HEK293 (cell line): ENCODE results near the gene RASAL2.
"Not testable (repeated sequence)": the region's sequence is repeated elsewhere in the genome, so short reads cannot be mapped to it uniquely, and the experiment has no call there.

Source experiments
- CTCF ChIA-PET: fragments of 350-600 bp; formaldehyde crosslinking; extraction: SDS; loops from one replicate; lab custom pipeline; 2021; ENCODE audit warnings: antibody characterized with exemption; lab: Yijun Ruan, JAX
- POLR2A ChIA-PET: fragments of 300-600 bp; formaldehyde crosslinking; extraction: SDS; loops from one replicate; lab custom pipeline; 2020; ENCODE audit warnings: antibody characterized with exemption, inconsistent platforms; lab: Yijun Ruan, JAX
- H3K27ac ChIP-seq: fragments of 200-500 bp; sonication (Bioruptor generic); 2 replicates; pipeline ENCODE4 v1.5.1; 2014; ENCODE audit warnings: low read depth, low read length, control low read depth, inconsistent platforms; ENCODE audit errors: extremely low read depth
- H3K36me3 ChIP-seq, 2 experiments: fragments of 200-500 bp in 1 of 2; sonication (Bioruptor generic) in 1 of 2; 1 replicate in 1 of 2; 2 replicates in 1 of 2; pipeline ENCODE4 v1.5.1; 2014 to 2017; ENCODE audit warnings: inconsistent platforms in 2 of 2, low read length in 2 of 2; ENCODE audit not compliant: control insufficient read depth in 2 of 2, insufficient read depth in 1 of 2
- H3K4me1 ChIP-seq: fragments of 200-500 bp; sonication (Bioruptor generic); 2 replicates; pipeline ENCODE4 v1.5.1; 2014; ENCODE audit warnings: mild to moderate bottlenecking, low read length, inconsistent platforms; ENCODE audit not compliant: control insufficient read depth, insufficient read depth
- H3K4me3 ChIP-seq: 2 replicates; pipeline ENCODE4 v1.5.1; 2011; ENCODE audit warnings: low read depth, mild to moderate bottlenecking, control low read depth, low read length, moderate library complexity
- H3K9me3 ChIP-seq: fragments of 200-500 bp; sonication (Bioruptor generic); 2 replicates; pipeline ENCODE4 v1.5.1; 2014; ENCODE audit warnings: low read depth, low read length, inconsistent platforms; ENCODE audit not compliant: control insufficient read depth, insufficient read depth
- CTCF ChIP-seq: fragments of 450-650 bp; formaldehyde crosslinking; IDR thresholded peaks from 2 replicates; pipeline ENCODE4 v1.5.1; 2016; ENCODE audit warnings: missing biosample characterization, missing genetic modification characterization
- FEZF1 ChIP-seq: fragments of 450-650 bp; formaldehyde crosslinking; IDR thresholded peaks from 2 replicates; pipeline ENCODE4 v1.5.1; 2016; ENCODE audit warnings: missing biosample characterization, missing genetic modification characterization
- GLI2 ChIP-seq: fragments of 450-650 bp; formaldehyde crosslinking; IDR thresholded peaks from 2 replicates; pipeline ENCODE4; 2017; ENCODE audit warnings: missing biosample characterization, missing genetic modification characterization, low read depth, borderline replicate concordance
- HIC1 ChIP-seq: fragments of 450-650 bp; formaldehyde crosslinking; IDR thresholded peaks from 2 replicates; pipeline ENCODE4 v1.5.1; 2016; ENCODE audit warnings: missing biosample characterization, missing genetic modification characterization
- IKZF3 ChIP-seq: fragments of 450-650 bp; IDR thresholded peaks from 2 replicates; pipeline ENCODE4 v1.5.0; 2018; ENCODE audit warnings: missing biosample characterization, mild to moderate bottlenecking, missing genetic modification characterization, moderate library complexity
- KLF17 ChIP-seq: fragments of 450-650 bp; formaldehyde crosslinking; IDR thresholded peaks from 2 replicates; pipeline ENCODE4 v1.5.1; 2016; ENCODE audit warnings: missing biosample characterization, missing genetic modification characterization
- MYNN ChIP-seq: fragments of 450-650 bp; formaldehyde crosslinking; IDR thresholded peaks from 2 replicates; pipeline ENCODE4 v1.5.1; 2016; ENCODE audit warnings: missing biosample characterization, missing genetic modification characterization, borderline replicate concordance
- TCF7L2 ChIP-seq: IDR thresholded peaks from 2 replicates; pipeline ENCODE4 v1.6.1; 2011; ENCODE audit warnings: low read depth, mild to moderate bottlenecking, inconsistent platforms, low read length, moderate library complexity, borderline replicate concordance
- ZBTB11 ChIP-seq: fragments of 450-650 bp; formaldehyde crosslinking; conservative IDR thresholded peaks from 2 replicates; pipeline ENCODE4 v1.5.1; 2016; ENCODE audit warnings: low read depth, missing biosample characterization, missing genetic modification characterization
- ZFP37 ChIP-seq: fragments of 450-650 bp; formaldehyde crosslinking; IDR thresholded peaks from 2 replicates; pipeline ENCODE4 v1.5.1; 2016; ENCODE audit warnings: missing biosample characterization, missing genetic modification characterization
- ZNF10 ChIP-seq: fragments of 450-650 bp; formaldehyde crosslinking; IDR thresholded peaks from 2 replicates; pipeline ENCODE4 v1.5.1; 2017; ENCODE audit warnings: missing biosample characterization, missing genetic modification characterization
- ZNF114 ChIP-seq: fragments of 450-650 bp; formaldehyde crosslinking; IDR thresholded peaks from 2 replicates; pipeline ENCODE4 v1.5.0; 2017; ENCODE audit warnings: missing biosample characterization, missing genetic modification characterization
- ZNF146 ChIP-seq: fragments of 450-650 bp; formaldehyde crosslinking; IDR thresholded peaks from 2 replicates; pipeline ENCODE4 v1.5.1; 2016; ENCODE audit warnings: missing biosample characterization, missing genetic modification characterization
- ZNF19 ChIP-seq: fragments of 450-650 bp; formaldehyde crosslinking; IDR thresholded peaks from 2 replicates; pipeline ENCODE4; 2016; ENCODE audit warnings: missing biosample characterization, missing genetic modification characterization, low read depth
- ZNF24 ChIP-seq: fragments of 450-650 bp; formaldehyde crosslinking; IDR thresholded peaks from 2 replicates; pipeline ENCODE4 v1.5.1; 2016; ENCODE audit warnings: missing biosample characterization, missing genetic modification characterization
- ZNF26 ChIP-seq: fragments of 450-650 bp; formaldehyde crosslinking; IDR thresholded peaks from 2 replicates; pipeline ENCODE4 v1.5.1; 2016; ENCODE audit warnings: missing biosample characterization, missing genetic modification characterization
- ZNF302 ChIP-seq: fragments of 450-650 bp; formaldehyde crosslinking; IDR thresholded peaks from 2 replicates; pipeline ENCODE4 v1.5.1; 2016; ENCODE audit warnings: missing biosample characterization, missing genetic modification characterization, low read depth
- ZNF416 ChIP-seq: fragments of 450-650 bp; formaldehyde crosslinking; IDR thresholded peaks from 2 replicates; pipeline ENCODE4 v1.5.1; 2016; ENCODE audit warnings: missing biosample characterization, missing genetic modification characterization
- ZNF433 ChIP-seq: fragments of 450-650 bp; formaldehyde crosslinking; IDR thresholded peaks from 2 replicates; pipeline ENCODE4 v1.5.1; 2016; ENCODE audit warnings: missing biosample characterization, missing genetic modification characterization, low read depth
- ZNF501 ChIP-seq: fragments of 450-650 bp; formaldehyde crosslinking; IDR thresholded peaks from 2 replicates; pipeline ENCODE4 v1.5.1; 2016; ENCODE audit warnings: missing biosample characterization, missing genetic modification characterization
- ZNF514 ChIP-seq: fragments of 450-650 bp; formaldehyde crosslinking; IDR thresholded peaks from 2 replicates; pipeline ENCODE4 v1.5.1; 2016; ENCODE audit warnings: missing biosample characterization, missing genetic modification characterization
- ZNF571 ChIP-seq: fragments of 450-650 bp; formaldehyde crosslinking; IDR thresholded peaks from 2 replicates; pipeline ENCODE4 v1.5.0; 2017; ENCODE audit warnings: missing biosample characterization, missing genetic modification characterization
- ZNF600 ChIP-seq: fragments of 450-650 bp; formaldehyde crosslinking; IDR thresholded peaks from 2 replicates; pipeline ENCODE4 v1.5.1; 2016; ENCODE audit warnings: missing biosample characterization, missing genetic modification characterization
- ZNF747 ChIP-seq: fragments of 450-650 bp; formaldehyde crosslinking; IDR thresholded peaks from 2 replicates; pipeline ENCODE4 v1.5.1; 2016; ENCODE audit warnings: missing biosample characterization, missing genetic modification characterization

Gene RASAL2

GRCh38 chr1:178502856-178503255, 409.0 kb downstream of the RASAL2 start:
- no peak overlapping the region for H3K27ac ChIP-seq
- H3K36me3 ChIP-seq = no peaks in the 10 kb centered on the region
- POLR2A ChIA-PET = no interaction called here
- H3K4me3 ChIP-seq = no peak overlapping the region
- CTCF ChIA-PET = interaction anchor here (0.7 to 3.3 kb wide), 5 partner anchors 11 to 768 kb away, joined by 3 to 31 read pairs (median 9); no protein-coding TSS in a partner anchor
- TF ChIP-seq ZNF747 (no peak), ZFP37 (no peak), MYNN (no peak), ZNF19 (tag by site-specific recombination) (no peak), ZNF501 (tag by site-specific recombination) (no peak), GLI2 (tag by site-specific recombination) (no peak), ZNF114 (no peak), ZNF24 (no peak), ZNF433 (tag by site-specific recombination) (no peak), ZNF600 (no peak), IKZF3 (no peak), ZNF146 (tag by site-specific recombination) (no peak), HIC1 (tag by site-specific recombination) (no peak), ZNF26 (tag by site-specific recombination) (no peak), ZBTB11 (tag by site-specific recombination) (no peak)
- H3K9me3 ChIP-seq = no peaks in the 10 kb centered on the region
- H3K4me1 ChIP-seq = no peaks in the 10 kb centered on the region

GRCh38 chr1:178503316-178503715, 409.4 kb downstream of the RASAL2 start:
- H3K9me3 ChIP-seq, H3K4me1 ChIP-seq, H3K4me3 ChIP-seq, POLR2A ChIA-PET, H3K27ac ChIP-seq, H3K36me3 ChIP-seq: not testable (repeated sequence)
- CTCF ChIA-PET = interaction anchor here (0.6 to 3.3 kb wide), 8 partner anchors 8 to 767 kb away, joined by 3 to 31 read pairs (median 4); no protein-coding TSS in a partner anchor

- Histone ChIP-seq H3K4me3 (no peak overlapping the region), H3K36me3 (no peaks in the 10 kb centered on the region), H3K4me1 (no peaks in the 10 kb centered on the region), H3K27ac (no peak overlapping the region), H3K9me3 (no peaks in the 10 kb centered on the region)
- ChIA-PET POLR2A (no interaction called here), CTCF (interaction anchor here (0.6 to 2.4 kb wide), 8 partner anchors 9 to 575 kb away, joined by 3 to 9 read pairs (median 4); no protein-coding TSS in a partner anchor)
- TF ChIP-seq CTCF (tag by site-specific recombination) (no peak), ZNF416 (tag by site-specific recombination) (no peak), ZNF514 (no peak), ZNF10 (no peak), TCF7L2 (no peak), FEZF1 (no peak), ZNF571 (tag by site-specific recombination) (no peak), KLF17 (tag by site-specific recombination) (no peak), ZNF302 (no peak)
Observed at GRCh38 chr1:178503849-178504248, 409.9 kb downstream of the RASAL2 start.
